ENCODE data around the gene KRT71.
"Not testable (repeated sequence)": the region's sequence is repeated elsewhere in the genome, so short reads cannot be mapped to it uniquely, and the experiment has no call there.

The KRT71 gene

DNA sequence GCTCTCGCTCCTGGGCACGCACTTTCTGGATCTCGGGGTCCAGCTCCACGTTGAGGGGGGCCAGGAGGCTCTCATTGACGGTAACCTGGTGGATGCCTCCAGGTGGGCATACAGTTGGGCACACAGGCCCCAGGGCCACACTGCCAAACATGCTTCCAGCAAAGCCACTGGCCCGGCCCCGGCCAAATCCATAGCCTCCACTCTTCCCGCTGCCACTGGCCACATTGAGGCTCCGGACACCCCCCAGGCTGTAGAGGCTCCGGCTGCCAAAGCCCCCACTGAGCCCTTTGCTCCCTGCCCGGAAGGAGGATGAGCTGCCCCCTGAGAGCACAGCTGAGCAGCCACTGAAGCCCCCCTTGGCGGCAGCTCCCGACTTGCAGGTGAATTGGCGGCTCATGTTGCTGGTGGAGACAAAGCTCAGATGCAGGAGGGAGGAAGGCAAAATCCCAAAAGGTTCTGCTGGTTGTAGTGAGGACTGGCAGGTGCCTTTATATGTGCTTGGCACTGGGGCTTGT is at the start of gene KRT71:
KRT71 (minus strand) TSS at position 465 of the 515 bp plus-strand sequence; CDS start at position 397, 68 bp downstream.
- no peak for DNase-seq

DNA sequence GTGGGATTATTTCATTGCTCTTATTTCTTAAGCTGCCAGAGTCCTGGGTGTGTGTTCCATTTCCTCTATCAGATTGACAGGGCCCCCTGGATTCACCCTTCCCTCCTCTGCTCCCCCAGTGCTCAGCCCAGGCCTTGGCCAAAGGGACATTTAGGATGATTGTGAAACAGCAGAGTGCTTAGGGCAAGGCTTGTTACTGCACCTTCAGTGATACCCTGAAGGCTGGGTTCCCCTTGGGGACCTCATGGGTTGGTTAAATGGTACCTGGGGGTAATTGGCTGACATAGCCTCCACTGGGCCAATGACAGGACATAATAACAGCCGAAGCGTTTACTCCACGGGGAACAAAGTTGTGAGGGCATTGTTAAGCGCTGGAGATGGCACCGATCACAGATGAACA is 49.6 kb upstream of the KRT71 start:
- no peak for DNase-seq

DNA sequence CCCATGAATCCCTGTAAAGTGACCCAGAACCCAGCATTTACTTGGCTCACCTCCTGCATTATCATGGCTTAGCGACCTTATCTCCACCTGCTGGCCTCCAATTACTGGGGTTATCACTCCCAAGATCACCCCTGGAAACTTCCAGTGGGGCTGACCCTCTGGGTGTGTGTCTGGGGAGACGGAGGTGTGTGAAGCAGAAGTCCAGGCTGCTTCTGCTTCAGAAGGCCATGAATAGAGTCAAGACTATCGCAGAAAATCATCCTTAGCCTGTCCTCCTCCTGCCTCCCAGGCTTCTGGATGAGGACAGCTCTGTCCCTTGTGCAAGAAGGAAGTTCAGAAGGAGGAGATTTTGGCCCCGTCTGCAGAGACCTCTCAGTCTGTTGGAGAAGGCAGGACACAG is 48.7 kb upstream of the KRT71 start:
- no peak for DNase-seq

DNA sequence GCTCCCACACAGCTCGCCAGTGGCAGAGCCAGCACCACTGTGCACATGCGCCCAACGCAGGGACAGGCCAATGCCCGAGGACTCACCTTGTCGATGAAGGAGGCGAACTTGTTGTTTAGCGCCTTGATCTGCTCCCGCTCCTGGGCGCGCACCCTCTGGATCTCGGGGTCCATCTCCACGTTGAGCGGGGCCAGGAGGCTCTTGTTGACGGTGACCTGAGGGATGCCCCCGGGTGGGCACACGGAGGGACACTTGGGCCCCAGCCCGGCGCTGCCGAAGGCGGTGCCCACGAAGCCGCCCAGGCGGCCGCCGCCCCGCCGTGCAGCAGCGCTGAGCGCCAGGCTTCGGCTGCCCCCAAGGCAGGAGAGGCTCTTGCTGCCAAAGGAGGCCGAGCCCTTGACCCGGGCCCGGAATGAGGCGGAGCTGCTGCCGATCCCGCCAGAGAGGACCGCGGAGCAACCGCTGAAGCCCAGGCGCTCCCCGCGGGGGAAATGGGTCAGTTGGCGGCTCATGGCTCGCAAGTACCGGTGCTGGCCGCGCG is 48.1 kb upstream of the KRT71 start, which contains the start of gene KRT72:
KRT72 (minus strand) TSS at position 523 of the 541 bp plus-strand sequence; CDS start at position 512, 11 bp downstream.
- no peak for DNase-seq

DNA sequence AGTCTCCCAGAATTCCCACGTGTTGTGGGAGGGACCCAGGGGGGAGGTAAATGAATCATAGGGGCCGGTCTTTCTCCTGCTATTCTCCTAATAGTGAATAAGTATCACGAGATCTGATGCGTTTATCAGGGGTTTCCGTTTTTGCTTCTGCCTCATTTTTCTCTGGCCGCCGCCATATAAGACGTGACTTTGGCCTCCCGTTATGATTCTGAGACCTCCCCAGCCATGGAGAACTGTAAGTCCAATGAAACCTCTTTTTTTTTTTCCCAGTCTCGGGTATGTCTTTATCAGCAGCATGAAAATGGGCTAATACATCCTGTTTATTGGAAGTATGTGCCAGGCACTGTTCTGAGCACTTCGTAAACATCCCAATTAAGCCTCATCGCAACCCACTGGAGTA is 47.5 kb upstream of the KRT71 start:
- no peak for DNase-seq

DNA sequence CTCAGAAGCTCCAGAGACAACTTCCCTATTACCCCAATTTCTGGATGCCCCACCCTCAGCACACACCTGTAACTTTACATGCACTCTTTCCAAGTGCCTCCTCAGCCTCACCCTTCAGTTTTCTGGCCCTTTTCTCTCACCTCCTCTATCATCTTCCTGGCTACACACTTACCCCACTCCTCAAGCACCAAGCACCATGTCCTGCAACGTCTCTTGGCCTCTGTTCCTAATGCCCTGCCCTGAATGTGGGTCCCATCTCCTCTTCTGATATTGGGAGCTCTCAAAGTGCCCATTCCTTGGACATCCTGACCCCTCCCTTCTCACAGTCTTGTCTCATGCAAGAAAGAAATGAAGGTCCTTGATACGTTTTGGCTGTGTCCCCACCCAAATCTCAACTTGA is 47.1 kb upstream of the KRT71 start:
- no peak for DNase-seq

DNA sequence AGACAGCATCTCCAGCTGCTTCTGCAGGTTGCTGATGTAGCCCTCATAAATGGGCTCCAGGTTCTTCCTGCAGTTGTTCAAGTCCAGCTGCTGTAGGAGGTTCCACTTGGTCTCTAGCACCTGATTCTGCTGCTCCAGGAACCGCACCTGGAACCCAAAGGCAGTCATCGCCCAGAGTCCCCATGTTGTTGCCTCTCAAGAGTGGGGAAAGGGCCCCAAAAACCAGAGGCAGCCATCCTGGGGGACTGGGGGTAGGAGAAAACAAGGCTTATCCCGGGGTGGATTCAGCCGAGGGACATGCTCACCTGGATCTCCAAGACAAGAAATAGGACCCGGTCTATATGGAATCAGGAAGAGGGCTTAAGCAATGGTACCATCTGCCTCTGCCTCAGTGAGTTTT is 46.0 kb upstream of the KRT71 start:
- no peak for DNase-seq

DNA sequence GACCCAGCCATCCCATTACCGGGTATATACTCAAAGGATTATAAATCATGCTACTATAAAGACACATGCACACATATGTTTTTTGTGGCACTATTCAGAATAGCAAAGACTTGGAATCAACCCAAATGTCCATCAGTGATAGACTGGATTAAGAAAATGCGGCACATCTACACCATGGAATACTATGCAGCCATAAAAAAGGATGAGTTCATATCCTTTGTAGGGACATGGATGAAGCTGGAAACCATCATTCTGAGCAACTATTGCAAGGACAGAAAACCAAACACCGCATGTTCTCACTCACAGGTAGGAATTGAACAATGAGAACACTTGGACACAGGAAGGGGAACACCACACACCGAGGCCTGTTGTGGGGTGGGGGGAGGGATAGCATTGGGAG is 41.3 kb upstream of the KRT71 start:
- not testable (repeated sequence) for DNase-seq

DNA sequence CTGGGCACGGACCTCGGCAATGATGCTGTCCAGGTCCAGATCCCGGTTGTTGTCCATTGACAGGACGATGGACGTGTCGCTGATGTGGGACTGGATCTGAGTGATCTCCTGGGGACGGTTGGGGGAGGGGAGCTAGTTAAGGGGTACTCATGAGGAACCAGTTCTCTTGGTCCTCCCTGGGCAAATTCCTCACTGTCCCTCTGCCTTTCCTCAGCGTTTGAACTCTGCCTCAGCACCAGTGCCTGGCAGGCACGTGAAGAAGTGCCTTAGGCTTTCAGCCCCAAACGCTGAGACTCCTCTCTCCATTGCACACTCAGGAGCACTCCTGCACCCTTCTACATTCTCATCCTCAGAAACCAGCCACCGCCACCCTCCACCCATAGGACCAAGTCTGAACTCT is 38.6 kb upstream of the KRT71 start:
- no peak for DNase-seq

DNA sequence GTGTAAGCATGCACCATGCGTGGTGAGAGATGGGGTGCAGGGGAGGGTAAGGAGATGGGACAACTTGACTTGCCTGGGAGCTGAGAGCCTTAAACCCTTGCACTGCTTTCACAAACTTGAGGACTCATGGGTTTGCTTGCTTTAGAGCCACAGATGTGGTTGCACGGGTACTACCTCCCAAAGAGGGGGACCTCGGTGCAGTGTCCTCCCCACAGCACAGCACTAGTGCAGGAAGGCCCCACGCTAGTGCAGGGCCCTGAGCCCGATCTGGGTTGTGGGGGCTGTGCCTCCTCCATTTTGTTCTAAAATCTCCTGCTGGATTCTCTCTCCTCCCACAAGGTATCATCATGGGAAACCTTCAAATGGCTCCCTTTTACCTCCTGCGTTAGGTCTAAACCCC is 37.1 kb upstream of the KRT71 start:
- no peak for DNase-seq

DNA sequence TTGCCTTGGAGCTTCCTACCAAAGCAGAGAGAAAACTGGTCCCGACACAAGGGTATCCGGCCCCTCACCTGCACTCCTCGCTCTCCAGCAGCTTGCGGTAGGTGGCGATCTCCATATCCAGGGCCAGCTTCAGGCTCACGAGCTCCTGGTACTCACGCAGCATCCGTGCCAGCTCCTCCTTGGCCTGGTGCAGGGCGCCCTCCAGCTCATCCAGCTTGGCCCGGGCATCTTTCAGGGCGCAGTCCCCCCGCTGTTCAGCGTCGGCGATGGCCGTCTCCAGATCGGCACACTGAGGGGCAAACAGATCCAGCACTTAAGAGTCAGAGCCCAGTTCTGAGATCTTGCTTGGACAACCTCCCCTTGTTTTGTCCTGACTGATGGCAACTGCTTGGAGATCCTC is 34.6 kb upstream of the KRT71 start:
- DNase-seq: no peak

DNA sequence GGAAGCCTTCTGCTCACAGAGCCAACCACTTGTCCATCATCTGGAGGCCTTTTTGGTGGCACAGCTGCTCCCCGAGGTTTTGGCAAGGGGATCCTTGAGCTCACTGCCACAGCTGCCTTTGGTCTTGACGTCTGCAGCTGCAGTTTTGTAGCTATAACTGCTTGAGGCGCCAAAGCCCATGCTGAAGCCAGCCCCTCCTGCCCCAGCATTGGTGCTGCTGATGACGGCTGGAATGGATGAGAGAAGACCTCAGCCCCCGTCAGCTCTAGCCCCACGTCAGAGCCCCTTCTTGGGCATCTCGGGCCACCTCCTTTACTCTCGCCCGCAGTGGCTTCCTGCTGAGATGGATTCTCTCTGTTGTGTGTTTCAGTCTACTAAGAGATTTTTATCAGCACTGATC is 33.0 kb upstream of the KRT71 start:
- DNase-seq: no peak

DNA sequence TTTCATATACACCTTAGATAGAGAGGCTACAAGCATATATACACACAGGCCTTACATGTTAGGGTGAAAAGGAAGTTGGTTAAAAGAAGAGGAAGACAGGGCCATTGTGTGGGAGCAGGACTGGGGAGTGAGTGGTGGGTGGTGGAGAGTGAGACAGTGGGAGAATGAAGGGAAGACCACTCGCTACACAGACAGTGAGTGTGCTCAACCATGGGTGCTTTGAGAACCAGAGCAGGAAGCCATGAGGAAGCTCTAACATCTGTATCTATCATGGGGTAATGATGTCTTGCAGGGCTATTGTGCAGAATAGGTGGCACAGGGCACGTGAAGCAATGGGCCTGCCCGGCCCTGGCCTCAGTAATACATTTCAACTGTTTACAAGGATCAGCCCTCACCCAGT is 32.1 kb upstream of the KRT71 start:
- no peak for DNase-seq

DNA sequence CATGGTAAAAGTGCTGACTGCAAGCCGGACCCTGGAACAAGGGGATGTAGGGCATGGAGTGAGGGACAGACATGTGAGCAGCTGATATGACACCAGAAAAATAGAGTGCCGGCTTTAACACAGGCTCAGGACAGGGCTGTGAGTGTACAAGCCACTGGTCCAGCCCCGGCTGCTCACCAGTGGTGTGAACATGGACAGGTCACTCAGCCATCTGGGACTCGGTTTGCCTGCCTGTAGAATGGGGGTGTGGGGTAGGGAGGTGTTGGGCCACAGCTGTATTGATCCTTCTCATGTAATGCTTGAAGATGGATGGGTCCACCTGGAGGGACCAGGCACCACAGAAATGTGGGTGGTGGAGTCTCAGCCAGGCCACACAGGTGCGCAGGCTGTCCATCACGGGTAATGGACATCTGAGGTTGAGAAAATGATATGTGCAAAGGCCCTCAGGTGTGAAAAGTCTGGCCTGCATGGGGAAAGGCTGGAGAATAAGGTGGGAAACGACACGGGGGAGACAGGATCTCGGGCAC is 31.3 kb upstream of the KRT71 start:
- DNase-seq: no peak

DNA sequence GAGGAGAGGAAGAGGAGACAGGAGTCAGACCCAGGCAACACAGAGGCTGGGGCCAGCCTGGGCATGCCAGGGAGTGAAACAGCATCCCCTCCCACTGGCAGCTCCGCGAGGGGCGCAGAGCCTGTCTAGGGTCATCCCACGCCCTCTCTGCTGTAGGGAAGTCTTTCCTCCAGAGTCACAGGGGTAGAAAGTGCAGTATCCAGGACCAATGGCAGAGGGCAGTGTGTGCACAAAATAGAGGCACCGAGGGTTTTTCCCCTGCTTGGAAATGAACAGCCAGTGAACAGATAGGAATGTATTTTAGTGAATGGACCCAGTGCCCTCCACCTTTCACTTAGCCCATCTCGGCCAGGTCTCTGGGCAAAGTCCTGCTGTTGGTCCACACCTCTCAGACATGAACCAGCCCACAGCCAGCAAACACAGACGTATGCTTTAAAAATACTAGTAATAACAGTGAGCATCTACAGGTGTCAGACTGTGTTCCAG is 30.1 kb upstream of the KRT71 start:
- no peak for DNase-seq

DNA sequence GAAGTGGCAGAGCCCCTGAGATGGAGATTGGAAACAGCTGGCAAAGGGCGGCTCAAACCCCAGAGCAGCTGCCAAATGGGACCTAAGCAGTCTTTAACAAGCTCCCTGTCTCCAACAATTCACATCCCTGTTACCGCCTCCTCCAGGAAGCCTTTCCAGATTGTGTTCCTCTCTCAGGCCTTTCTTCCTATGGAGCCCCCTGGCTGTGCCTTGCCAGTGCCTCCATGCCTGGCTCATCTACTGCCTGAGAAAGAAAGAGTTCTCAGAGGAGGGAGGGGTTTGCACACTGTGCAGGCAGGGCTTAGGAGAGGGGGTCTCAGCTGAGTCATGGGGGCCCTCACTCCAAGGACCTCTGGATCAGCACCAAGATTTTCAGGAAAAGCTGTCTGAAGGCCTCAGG is 29.5 kb upstream of the KRT71 start:
- no peak for DNase-seq

DNA sequence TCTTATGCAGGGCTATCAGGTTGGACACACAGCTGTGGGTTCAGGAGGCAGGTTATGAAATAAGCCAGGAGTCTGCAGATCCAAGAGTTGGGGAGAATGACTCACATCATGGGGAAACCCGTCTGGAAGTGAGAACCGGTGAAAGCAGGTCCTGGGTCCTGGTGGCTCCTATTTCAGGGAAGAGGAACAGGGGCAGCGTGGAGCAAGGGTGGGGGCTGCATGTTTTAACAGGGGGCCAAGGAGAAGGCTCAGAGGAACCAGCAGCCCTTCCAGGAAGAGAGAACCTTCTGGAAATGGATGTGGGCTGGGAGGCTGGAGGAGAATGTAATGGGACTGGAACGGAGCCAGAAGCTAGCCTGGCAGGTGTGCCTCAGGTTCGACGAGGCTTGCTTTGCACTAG is 28.5 kb upstream of the KRT71 start:
- no peak for DNase-seq

DNA sequence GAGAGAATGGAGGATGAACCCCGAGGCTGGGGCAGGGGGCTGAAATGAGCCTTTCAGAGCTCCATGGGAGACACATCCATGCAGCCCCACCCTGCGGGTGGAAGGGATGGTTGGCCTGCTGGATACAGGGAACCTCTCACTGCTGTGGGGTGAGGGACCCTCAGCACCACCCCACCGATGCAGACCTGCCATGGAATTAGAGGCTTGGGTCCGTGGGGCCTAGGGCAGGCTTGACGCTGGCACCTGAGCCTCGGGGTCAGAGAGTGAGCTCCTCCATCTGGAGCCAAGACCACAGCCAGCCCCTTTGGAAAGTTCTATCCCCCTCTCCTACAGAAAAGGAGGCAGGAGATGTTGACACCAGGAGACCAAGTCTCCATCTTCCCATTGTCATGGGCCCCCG is 28.1 kb upstream of the KRT71 start:
- DNase-seq: no peak

DNA sequence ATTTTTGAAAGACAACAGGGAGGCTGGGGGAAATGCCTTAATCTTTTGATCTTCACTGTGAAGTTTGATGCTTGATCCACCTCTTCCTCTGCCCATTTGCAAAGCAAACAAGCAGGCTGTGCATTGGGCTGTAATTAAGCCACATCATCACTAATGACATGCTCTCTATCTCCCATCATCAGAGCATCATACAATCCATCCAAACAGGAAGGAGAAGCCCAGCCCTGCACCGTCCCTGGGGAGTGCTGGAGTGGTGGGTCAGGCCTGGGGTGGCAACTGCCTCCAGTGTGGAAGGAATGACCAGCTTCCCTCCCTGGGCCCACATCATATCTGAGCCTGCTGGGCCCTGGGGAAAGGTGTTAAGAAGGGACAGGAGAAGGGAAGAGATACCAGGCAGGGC is 27.6 kb upstream of the KRT71 start:
- no peak for DNase-seq

DNA sequence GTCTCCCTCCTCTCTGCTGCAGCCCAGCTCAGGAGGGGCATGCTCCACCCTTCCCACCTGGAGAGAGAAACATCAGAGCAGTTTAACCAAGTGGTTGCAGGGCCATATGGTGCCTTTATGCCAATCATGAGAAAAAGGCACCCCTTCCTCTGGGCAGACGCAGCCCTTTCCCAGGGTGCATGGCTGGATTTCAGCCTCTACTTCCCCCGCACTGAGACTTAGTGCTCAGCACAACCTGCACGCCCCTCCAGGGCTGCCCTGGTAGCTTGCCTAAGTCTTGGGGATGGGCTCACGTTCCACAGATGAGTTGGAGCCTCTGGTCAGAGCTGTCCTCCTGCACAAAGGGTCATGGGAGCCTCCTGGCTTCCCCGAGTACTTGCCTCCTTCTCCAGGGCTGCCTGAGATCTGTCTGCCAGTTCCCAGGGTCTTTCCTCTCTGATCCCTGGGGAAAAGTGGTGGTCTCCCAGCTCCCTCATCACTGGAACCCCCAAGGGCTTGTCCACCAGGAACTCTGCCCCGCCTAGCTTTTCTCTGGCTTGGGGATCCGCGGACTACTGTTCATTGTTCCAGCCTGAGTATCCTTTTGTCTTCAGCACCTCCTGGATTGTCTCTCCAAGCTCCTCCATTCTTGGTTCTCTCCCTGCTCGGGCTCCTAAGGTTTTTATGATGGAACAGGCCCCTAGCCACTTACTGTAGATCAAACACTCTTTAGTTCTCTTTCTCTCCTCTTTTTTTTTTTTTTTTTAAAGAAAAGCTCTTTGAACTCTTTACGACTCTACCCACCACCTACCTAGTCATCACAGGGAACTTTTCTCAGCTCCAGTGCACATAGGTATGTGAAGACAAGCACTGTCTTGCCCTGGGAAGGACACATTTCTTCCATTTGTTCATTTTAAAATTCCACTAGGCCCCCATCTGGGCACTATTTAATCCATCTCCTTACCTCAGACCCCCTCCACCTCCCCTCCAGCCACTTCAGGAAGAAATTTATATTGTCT is 26.8 kb upstream of the KRT71 start:
- no peak for DNase-seq

DNA sequence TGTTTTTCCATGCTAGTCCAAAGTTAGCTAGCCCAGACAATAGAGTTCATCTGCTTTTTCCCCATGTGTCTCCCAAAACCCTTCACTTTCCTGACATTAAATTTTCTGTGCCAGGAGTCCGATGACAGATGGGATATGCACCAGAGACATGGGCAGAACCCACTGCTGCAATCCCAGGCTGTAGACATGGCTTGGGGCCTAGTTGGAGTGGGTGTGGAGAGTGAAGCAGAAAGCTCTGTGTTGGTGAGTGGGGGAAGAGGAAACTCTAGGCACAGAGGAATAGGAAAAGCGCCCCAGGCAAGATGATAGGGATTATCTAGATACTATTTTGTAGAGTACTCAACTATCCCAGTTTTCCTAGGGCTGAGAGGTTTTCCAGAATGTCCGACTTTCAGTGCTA is 25.5 kb upstream of the KRT71 start:
- DNase-seq: no peak

DNA sequence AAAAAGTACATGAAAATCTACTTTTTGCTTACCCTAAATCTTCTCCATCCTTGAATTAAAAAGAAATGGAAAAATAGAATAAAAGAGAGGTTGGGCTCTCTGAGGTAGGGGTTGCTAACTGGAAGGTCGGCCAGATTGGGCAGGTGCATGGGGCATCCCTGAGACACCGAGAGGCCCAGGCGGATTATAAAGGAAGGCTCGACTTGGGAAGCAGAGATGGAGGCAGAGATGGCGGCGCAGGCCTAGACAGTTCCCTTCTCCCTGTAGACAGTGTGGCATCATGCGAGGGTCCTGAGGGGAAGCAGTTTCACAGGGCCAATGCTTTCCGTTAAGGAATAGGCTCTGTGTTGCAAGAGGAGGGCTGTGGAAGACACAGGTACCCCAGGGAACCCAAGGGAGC is 24.4 kb upstream of the KRT71 start:
- no peak for DNase-seq

DNA sequence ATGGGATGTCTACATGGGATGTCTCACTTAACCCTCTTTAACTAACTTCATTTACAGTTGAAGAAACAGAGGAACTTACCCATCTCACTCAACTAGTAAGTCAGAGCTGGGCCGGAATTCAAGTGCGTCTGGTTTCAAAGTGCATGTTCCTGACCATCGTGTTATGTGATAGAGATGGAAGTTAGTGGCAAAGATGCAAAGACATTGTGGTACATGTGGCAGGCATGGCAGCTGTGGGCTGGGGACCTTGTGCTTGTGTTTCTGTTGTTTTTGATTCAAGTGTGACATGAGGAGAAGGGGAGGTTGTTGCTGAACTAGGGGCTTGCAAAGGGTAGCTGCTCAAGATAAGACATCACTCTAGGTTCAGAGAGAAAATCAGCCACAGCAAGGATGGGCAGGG is 23.0 kb upstream of the KRT71 start:
- DNase-seq: no peak

DNA sequence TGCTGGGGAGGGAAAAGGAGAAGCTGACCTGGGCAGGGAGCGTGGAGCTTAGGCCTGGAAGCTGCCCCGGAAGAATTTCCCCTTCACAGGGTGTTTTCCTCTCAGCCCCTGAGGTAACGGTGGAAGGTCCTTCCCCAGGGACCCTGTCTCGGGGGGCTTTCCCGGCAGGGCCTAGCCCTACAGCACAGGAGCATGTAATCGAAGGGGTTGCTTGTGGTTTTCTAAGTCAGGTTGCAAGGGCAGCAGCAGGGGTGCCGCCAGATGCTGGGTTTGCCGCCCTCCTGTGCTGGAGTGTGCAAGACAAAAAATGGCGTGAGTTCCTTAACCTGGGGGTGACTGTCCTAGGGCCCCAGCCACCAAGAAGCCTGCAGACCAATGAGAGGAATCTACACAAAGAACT is 22.3 kb upstream of the KRT71 start:
- DNase-seq: no peak
